NCI-H2227 (cell line): ENCODE data around the gene TRAPPC10.

ENCODE experiments used
- DNase-seq: peaks from one replicate; lab custom pipeline; 2025; ENCODE audit not compliant: unreplicated experiment; lab: John Stamatoyannopoulos, UW

Gene TRAPPC10

DNA sequence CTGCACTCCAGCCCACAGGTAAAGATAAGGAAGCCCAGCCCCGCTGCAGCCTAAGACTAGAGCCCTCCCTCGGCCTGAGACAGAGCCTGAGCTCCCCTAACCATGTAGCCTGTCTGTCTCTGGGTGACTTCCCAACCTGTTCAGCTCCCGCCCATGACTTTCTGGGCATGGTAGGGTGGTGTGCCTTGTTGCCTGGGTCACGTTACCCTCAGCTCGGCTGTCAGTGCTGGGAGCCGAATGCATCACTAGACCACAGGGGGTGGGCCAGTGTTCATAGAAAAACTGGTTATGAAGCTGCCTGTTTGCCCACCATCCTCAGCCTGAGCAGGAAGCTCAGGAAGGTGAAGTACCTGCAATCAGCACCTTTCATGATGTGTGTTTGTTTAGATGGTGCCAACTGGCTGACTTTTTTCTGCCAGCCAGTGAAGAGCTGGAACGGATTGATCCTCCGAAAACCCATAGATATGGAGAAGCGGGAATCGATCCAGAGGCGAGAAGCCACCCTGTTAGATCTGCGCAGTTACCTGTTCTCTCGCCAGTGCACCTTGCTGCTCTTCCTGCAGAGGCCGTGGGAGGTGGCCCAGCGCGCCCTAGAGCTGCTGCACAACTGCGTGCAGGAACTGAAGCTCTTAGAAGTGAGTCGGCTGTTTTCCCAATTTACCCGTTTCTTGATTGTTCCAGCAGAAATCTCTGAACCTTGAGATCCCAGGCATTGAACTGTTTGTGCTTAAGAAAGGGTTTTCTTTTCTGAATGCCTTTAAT is 51.2 kb downstream of the TRAPPC10 start:
- DNase-seq, result no peak

DNA sequence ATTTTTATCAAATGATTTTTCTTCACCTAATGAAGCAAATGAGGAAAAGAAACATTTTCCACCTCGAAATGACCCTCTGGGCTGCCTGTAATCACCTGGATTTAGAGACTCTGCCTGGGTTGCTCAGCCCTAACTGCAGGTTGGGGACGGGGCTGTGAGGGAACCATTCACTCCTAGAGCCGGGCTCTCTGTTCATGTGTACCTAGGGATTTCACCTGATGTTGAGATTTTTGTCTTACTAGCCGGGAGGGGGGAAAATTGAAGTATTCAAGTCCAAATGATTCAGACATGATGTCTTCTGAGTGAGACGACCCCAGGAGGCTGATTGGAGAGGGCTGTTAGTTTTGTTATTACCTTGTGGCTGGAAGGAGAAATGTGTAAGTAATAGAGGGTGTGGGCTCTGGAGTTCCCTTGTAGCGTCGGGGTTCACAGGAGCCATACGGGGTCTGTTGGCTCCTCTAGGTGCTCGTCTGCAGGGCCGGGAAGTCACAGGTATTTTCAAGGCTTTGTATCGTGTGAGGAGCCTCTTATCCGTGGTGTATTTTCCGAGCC is 52.8 kb downstream of the TRAPPC10 start:
- DNase-seq, result no peak

GRCh38 chr21:44065428-44065827 is 53.3 kb downstream of the TRAPPC10 start:
- no peak for DNase-seq

DNA sequence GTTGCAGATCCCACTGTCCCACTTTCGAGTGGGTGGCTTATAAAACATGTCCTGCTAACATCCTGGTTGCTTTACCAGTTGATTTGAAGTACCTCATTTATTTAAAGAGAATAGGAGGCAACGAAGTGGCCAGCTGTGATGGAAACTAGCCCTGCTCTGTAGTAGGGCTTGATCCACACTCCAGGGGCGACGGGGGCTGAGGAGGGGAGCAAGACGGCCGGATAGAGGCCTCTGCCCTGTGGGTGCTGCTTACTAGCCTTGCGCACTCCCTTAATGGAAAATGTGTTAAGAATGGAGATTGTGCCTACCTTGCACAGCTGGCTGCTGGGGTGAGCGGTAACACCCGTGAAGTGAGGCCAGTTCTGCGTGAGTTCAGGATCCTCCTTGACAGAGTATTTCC is 54.0 kb downstream of the TRAPPC10 start:
- DNase-seq, result no peak

GRCh38 chr21:44067011-44067839 is 55.1 kb downstream of the TRAPPC10 start:
- no peak for DNase-seq

- DNase-seq, result no peak
These were observed 58.3 kb downstream of the TRAPPC10 start for GRCh38 chr21:44070391-44070790.

DNA sequence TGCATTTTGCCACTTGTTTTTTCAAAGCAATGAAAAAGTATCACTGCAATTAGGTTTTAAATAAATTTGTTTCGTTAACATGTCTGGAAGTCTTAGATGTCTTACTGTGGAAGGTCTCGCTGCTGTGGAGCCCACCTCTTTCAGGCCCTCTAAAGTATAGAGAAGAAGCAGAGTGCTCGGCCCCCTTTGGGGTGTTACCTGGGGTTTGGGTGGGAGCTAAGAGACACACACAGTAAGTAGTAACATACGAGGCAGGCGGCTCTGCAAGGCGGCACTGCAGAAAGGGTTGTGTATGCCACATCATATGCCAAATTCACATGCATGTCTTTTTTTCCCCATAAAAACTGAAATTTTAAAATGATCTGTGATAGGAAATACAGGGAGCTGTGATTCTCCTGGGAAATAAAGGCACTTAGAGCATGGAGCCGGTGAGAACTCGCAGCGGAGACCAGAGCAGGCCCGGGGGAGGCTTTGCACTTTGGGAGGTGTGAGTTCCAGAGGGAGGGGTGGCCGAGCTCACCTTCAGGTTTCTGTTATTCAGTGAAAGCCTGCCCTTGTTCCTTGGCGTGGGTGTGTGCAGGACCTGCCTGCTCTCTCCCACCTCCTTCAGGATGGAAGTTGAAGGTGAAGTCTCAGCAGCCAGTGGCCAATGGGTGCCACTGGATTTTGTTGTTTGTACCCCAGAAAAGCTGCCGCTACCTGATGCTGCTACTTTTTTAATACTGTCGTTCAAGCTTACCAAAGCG is 59.4 kb downstream of the TRAPPC10 start:
- DNase-seq, result no peak

DNA sequence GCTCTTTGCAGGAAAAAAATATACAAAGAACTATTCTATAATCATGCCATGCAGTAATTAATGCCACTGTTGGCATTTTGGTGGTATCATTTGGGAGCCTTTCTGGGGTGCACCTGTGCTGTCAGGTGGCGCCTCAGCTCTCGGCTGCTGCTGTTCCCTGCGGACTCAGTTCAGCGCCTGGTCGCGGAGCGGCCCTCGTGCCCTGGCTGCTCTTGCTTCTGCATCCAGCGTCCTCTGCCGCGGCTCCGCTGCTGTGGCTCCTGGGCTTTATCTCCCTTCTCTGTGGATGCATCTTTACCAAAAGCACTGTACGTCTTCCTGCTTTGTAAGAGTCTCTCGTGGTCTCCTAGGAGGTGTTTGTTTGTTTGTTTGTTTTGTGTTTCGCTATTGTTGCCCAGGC is 60.0 kb downstream of the TRAPPC10 start:
- no peak for DNase-seq

DNA sequence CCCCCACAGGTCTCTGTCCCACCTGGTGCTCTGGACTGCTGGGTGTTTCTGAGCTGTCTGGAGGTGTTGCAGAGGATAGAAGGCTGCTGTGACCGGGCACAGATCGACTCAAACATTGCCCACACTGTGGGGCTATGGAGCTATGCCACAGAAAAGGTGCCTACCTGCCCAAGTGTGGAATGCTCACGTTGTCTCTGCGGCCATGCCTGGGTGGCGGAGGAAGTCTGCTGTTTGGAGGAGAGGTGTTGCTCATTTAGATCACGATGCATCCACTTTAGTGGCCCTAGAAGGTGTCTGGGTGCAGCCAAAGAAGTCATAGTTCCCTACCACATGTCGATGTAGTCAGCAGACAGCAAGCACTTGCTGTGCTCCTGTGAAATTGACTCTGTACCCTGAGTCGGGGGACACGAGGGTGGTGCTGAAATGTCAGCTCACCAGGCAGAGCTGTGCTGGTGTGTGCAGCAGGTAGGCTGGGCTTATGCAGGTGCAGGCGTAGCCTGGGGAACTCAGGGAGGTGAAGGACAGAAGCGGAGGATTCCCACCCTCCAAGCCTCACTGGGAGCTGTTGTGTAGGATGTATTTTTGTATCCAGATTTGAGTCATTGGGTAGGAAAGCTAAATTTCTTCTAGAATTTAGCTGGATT is 62.3 kb downstream of the TRAPPC10 start:
- DNase-seq, result no peak

- DNase-seq, result no peak
These were observed 64.2 kb downstream of the TRAPPC10 start for GRCh38 chr21:44076316-44076715.

- no peak for DNase-seq
These were observed 66.4 kb downstream of the TRAPPC10 start for GRCh38 chr21:44078411-44078981.

GRCh38 chr21:44079446-44079845 is 67.3 kb downstream of the TRAPPC10 start:
- no peak for DNase-seq

DNA sequence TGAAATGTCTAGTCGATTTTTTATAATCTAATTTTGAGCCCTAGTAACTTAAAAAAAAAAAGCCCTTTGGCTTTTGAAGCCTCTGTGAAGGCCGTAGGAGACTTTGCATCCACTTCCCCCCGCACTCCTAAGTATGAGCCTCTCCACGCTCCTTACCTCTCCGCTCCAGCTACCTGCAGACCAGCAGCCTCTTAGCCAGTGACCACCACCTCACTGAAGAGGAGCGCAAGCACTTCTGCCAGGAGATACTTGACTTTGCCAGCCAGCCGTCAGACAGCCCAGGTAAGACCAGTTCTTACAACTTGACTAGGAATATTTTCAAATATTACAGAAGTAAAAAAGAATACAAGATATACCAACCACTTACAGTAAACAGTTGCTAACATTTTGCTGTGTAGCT is 67.7 kb downstream of the TRAPPC10 start:
- no peak for DNase-seq

DNA sequence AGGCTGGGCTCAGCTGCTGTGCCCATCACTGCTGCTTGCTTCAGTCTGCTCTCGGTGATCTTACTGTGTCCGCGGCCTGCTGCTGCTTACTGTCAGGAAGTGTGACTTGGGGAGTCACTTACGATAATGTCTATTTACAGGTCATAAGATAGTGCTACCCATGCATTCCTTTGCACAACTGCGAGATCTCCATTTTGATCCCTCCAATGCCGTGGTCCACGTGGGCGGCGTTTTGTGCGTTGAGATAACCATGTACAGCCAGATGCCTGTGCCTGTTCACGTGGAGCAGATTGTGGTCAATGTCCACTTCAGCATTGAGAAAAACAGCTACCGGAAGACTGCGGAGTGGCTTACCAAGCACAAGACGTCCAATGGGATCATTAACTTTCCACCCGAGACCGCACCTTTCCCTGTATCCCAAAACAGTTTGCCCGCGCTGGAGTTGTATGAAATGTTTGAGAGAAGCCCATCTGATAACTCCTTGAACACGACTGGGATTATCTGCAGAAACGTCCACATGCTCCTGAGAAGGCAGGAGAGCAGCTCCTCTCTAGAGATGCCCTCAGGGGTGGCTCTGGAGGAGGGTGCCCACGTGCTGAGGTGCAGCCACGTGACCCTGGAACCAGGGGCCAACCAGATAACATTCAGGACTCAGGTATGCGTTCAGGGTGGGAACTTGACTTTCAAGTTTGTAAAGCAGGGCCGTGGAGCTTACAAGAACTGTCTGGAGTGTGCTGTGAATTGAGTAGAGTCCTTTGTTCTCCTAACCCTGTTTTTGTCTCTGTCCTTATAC is 70.7 kb downstream of the TRAPPC10 start:
- no peak for DNase-seq

GRCh38 chr21:44083631-44084291 is 71.7 kb downstream of the TRAPPC10 start:
- no peak for DNase-seq

DNA sequence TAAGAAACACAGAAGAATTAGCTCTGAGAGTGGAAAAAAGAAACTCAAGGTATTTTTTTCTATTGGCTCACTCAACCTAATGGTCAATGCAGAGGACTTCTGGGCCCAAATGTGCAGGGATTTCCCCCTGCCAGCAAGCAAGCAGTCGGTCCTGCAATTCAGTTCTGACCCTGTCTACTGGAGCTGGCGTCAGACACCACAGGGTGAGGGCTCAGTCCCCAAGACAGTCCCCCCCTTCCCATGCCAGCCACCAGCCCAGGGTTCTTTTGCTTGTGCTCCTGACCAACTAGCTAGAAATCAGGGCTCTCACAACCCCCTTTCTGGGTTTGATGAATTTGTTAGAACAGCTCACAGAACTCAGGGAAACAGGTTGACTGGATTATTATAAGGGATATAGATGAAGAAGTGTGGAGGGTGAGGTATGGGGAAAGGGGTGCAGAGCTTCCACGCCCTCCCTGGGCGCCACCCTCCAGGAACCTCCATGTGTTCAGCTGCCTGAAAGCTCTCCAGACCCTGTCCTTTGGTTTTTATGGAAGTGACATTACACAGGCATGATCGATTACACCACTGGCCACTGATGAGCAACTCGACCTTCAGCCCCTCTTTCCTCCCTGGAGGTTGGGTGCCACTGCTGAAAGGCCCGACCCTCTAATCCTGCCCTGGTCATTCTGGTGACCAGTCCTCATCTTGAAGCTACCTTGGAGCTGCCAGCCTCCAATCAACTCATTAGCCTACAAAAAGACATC is 72.6 kb downstream of the TRAPPC10 start:
- no peak for DNase-seq

GRCh38 chr21:44085491-44086321 is 73.6 kb downstream of the TRAPPC10 start:
- DNase-seq, result no peak
